AG04450 (cell line): ENCODE data around the gene STX3. TPM values are rescaled to one million over a fixed set of nuclear protein-coding genes. Genes with fewer than 3 reads are reported as not detected.

Experiments used
- CTCF ChIA-PET: fragments of 300-600, 350-600 bp; formaldehyde crosslinking; extraction: SDS; loops from one replicate; lab custom pipeline; 2022; ENCODE audit warnings: antibody characterized with exemption, inconsistent platforms; lab: Charles Lee
- POLR2A ChIA-PET: fragments of 350-600 bp; formaldehyde crosslinking; extraction: SDS; loops from one replicate; lab custom pipeline; 2021; ENCODE audit warnings: antibody characterized with exemption, inconsistent platforms; lab: Yijun Ruan, JAX
- DNase-seq: peaks from one replicate; pipeline ENCODE4 v3.0.0-alpha.2; 2011; ENCODE audit warnings: low read depth, low spot score
- H3K27ac ChIP-seq: one replicate; pipeline ENCODE4 v1.5.1; 2012; ENCODE audit warnings: low read depth, low read length, control low read depth
- H3K27me3 ChIP-seq: one replicate; pipeline ENCODE4 v1.6.0; 2012; ENCODE audit warnings: low read length; ENCODE audit not compliant: control insufficient read depth, insufficient read depth
- H3K4me3 ChIP-seq: 2 replicates; pipeline ENCODE4 v1.5.1; 2011; ENCODE audit warnings: mild to moderate bottlenecking, low read depth, low read length, control low read depth
- H3K9me3 ChIP-seq: 2 replicates; pipeline ENCODE4 v1.5.1; 2012; ENCODE audit warnings: low read length; ENCODE audit not compliant: control insufficient read depth, insufficient read depth
- CTCF ChIP-seq: IDR thresholded peaks from 2 replicates; pipeline ENCODE4 v1.5.1; 2011; ENCODE audit warnings: low read depth, low read length, control low read depth, inconsistent platforms
- polyA plus RNA-seq: library from polyadenylated mRNA; depleted of rRNA; stranded (reverse); fragments of >200 nt; gene quantifications from 2 replicates; pipeline ENCODE4 v1.2.3, GENCODE V29; 2011

STX3 gene
- polyA plus RNA-seq, 1 experiment, result 12.4 TPM

GRCh38 chr11:59710136-59710847, 44.9 kb upstream of the STX3 start:
- ChIA-PET CTCF (interaction anchor here (0.7 kb wide), 1 partner anchor 30 kb away, joined by 3 read pairs; no protein-coding TSS in a partner anchor), POLR2A (interaction anchor here (0.5 kb wide), 1 partner anchor 41 kb away, joined by 9 read pairs; the partner anchor contains the start of gene PATL1)
- peaks cover 2% of the 10 kb centered on the region for H3K27me3 ChIP-seq
- TF ChIP-seq CTCF, result no peak
- no peak overlapping the region for H3K27ac ChIP-seq
- no peak for DNase-seq
- no peaks in the 10 kb centered on the region for H3K9me3 ChIP-seq
- no peak overlapping the region for H3K4me3 ChIP-seq

- POLR2A ChIA-PET, result no interaction called here
- Histone ChIP-seq H3K4me3 (no peak within 1 kb of the TSS), H3K9me3 (no peaks in the 10 kb centered on the region), H3K27me3 (peaks cover 2% of the 10 kb centered on the region), H3K27ac (no peak within 1 kb of the TSS)
- TF ChIP-seq CTCF, result no peak
- no peak for DNase-seq
- CTCF ChIA-PET, result no interaction called here
These were observed 41.4 kb upstream of the STX3 start, which contains the start of gene OR10V1 for GRCh38 chr11:59713745-59714144. TSS of gene OR10V1 (minus strand) at chr11:59713845. CDS start at chr11:59713845, 0 bp downstream.

- DNase-seq, result no peak
- no peak for TF ChIP-seq CTCF
- no peak overlapping the region for H3K27ac ChIP-seq
- CTCF ChIA-PET, result no interaction called here
- no peaks in the 10 kb centered on the region for H3K9me3 ChIP-seq
- no peak overlapping the region for H3K4me3 ChIP-seq
- peaks cover 2% of the 10 kb centered on the region for H3K27me3 ChIP-seq
- POLR2A ChIA-PET, result no interaction called here
These were observed 39.1 kb upstream of the STX3 start for GRCh38 chr11:59716051-59716450.

- no peak overlapping the region for H3K4me3 ChIP-seq
- no peak overlapping the region for H3K27ac ChIP-seq
- CTCF ChIA-PET, result no interaction called here
- H3K27me3 ChIP-seq, result no peaks in the 10 kb centered on the region
- POLR2A ChIA-PET, result no interaction called here
- H3K9me3 ChIP-seq, result no peaks in the 10 kb centered on the region
- TF ChIP-seq CTCF, result no peak
- DNase-seq, result no peak
These were observed 35.6 kb upstream of the STX3 start for GRCh38 chr11:59719556-59719955.

GRCh38 chr11:59724066-59724465, 31.1 kb upstream of the STX3 start:
- no peak overlapping the region for H3K27ac ChIP-seq
- TF ChIP-seq CTCF, result no peak
- CTCF ChIA-PET, result no interaction called here
- no peak for DNase-seq
- no peaks in the 10 kb centered on the region for H3K9me3 ChIP-seq
- POLR2A ChIA-PET, result no interaction called here
- no peak overlapping the region for H3K4me3 ChIP-seq
- H3K27me3 ChIP-seq, result peaks cover 2% of the 10 kb centered on the region
